Lung (tissue), 12 donors: ENCODE results near the gene C10orf95. TPM values are rescaled to one million over a fixed set of nuclear protein-coding genes. Genes with fewer than 3 reads are reported as not detected.

Experiments used
- ATAC-seq: fragments of 200-7000 bp; cut with Tn5 transposase; one replicate; pipeline ENCODE4 v1.9.1; 2020; ENCODE audit warnings: moderate number of reproducible peaks; ENCODE audit not compliant: insufficient read depth, low FRiP score
- DNase-seq, 3 donors: peaks; one replicate each; pipeline ENCODE4 v3.0.0-alpha.2; 2013 to 2017
- H3K27ac ChIP-seq, 2 donors: one replicate each; pipeline ENCODE4 v1.5.1; 2013; ENCODE audit warnings: mild to moderate bottlenecking in 2 of 2, moderate library complexity in 2 of 2, control low read depth in 1 of 2, inconsistent platforms in 1 of 2, low read depth in 1 of 2, low read length in 1 of 2
- H3K27me3 ChIP-seq, 3 donors: one replicate each; pipeline ENCODE4 v1.5.1; 2013; ENCODE audit warnings: low read length in 2 of 3; ENCODE audit not compliant: control insufficient read depth in 3 of 3, insufficient read depth in 3 of 3
- H3K36me3 ChIP-seq, 4 donors: one replicate each; pipeline ENCODE4 v1.5.1; 2013; ENCODE audit warnings: low read length in 4 of 4, mild to moderate bottlenecking in 1 of 4, moderate library complexity in 1 of 4; ENCODE audit not compliant: control insufficient read depth in 4 of 4, insufficient read depth in 4 of 4
- H3K4me1 ChIP-seq, 5 donors: one replicate each; pipeline ENCODE4 v1.5.1; 2013; ENCODE audit warnings: low read length in 5 of 5, mild to moderate bottlenecking in 2 of 5, moderate library complexity in 1 of 5; ENCODE audit not compliant: control insufficient read depth in 5 of 5, insufficient read depth in 5 of 5
- H3K4me3 ChIP-seq: one replicate; pipeline ENCODE4 v1.5.1; 2013; ENCODE audit warnings: mild to moderate bottlenecking, control low read depth, moderate library complexity
- H3K9ac ChIP-seq, 2 donors: one replicate each; pipeline ENCODE4 v1.5.1; 2013; ENCODE audit warnings: low read length in 2 of 2, control low read depth in 1 of 2; ENCODE audit not compliant: insufficient read depth in 1 of 2
- H3K9me3 ChIP-seq, 4 donors: one replicate each; pipeline ENCODE4 v1.5.1; 2013; ENCODE audit warnings: low read length in 3 of 4, mild to moderate bottlenecking in 1 of 4, moderate library complexity in 1 of 4; ENCODE audit not compliant: control insufficient read depth in 4 of 4, insufficient read depth in 3 of 4
- CTCF ChIP-seq: IDR thresholded peaks from 2 replicates; pipeline ENCODE4 v1.5.1; 2012; ENCODE audit warnings: mild to moderate bottlenecking; ENCODE audit errors: control extremely low read depth, extremely low read depth
- WGBS, 2 donors: extraction: QIAGEN DNeasy Blood & Tissue Kit; methylation state at CpG; one replicate each; pipeline ENCODE4 v1.1.7; 2013; 5-methylcytosine and 5-hydroxymethylcytosine counted together
- polyA plus RNA-seq, 2 donors: library from polyadenylated mRNA; stranded (reverse); fragments of 200-250 nt; gene quantifications; one replicate each; pipeline ENCODE4 v1.2.1, GENCODE V29; 2013
- total RNA-seq, 2 donors: library from RNA; depleted of rRNA in 1 of 2; stranded (reverse); fragments of >200 nt in 1 of 2; gene quantifications; one replicate each; pipeline ENCODE4 v1.2.1, GENCODE V29; 2014 to 2021
- donor health status: control.
- donor health status: control.
- donor health status: Bipolar disorder and iron deficiency.
- donor health status: healthy.
- donor health status: DM: yes; HTN: yes; CAD: no.

C10orf95 gene
- total and polyA plus RNA-seq, 4 donors: 3.9 to 20.4 (median 6.2) TPM

DNA sequence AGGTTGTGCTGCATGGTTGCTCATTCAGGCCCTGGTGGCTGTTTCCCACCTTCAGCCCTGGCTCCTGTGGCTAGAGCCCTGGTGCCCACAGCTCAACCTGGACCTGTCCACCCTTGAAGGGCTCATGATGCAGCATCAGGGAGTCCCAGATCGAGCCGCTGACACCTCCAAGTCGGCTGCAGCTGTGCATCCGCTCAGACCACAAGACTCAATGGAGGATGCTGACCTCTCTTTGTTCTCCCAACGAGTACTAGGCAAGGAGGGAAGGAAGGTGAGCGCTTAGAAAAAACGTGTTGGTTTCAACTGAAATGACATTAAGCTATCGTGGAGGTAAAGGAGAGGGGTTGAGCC is 9.5 kb upstream of the C10orf95 start:
- ATAC-seq (no peak), DNase-seq (no peak)
- peak overlapping the region in 1 of 2 donors; percentile 75 for H3K9ac ChIP-seq
- H3K4me3 ChIP-seq: peak overlapping the region; percentile 59
- no peak for TF ChIP-seq CTCF
- H3K9me3 ChIP-seq: no peaks in the 10 kb centered on the region
- H3K36me3 ChIP-seq: peaks cover 0 to under 1% (median 0%) of the 10 kb centered on the region in 4 donors
- H3K27ac ChIP-seq: peak overlapping the region in 1 of 2 donors; percentile 1
- peaks cover 0 to 3% (median 0%) of the 10 kb centered on the region in 3 donors for H3K27me3 ChIP-seq
- peaks cover 0 to 16% (median 7%) of the 10 kb centered on the region in 5 donors for H3K4me1 ChIP-seq
- 24 to 29% methylated on average over 8 of the region's 8 CpGs for WGBS, 2 donors

GRCh38 chr10:102458656-102459055 is 7.3 kb upstream of the C10orf95 start:
- whole genome bisulfite sequencing, 2 donors: 79 to 87% methylated on average over 4 of the region's 4 CpGs
- Histone ChIP-seq H3K4me3 (no peak overlapping the region), H3K27me3 (peaks cover 0 to 3% (median 0%) of the 10 kb centered on the region in 3 donors), H3K36me3 (peaks cover 0 to 2% (median 0%) of the 10 kb centered on the region in 4 donors), H3K27ac (no peak overlapping the region), H3K9me3 (no peaks in the 10 kb centered on the region), H3K9ac (no peak overlapping the region), H3K4me1 (peaks cover 0 to 16% (median 7%) of the 10 kb centered on the region in 5 donors)
- TF ChIP-seq CTCF: no peak
- no peak for DNase-seq
- no peak for ATAC-seq

- H3K4me1 ChIP-seq: peaks cover 0 to 13% (median 7%) of the 10 kb centered on the region in 5 donors
Measured at GRCh38 chr10:102457591-102458150, 6.3 kb upstream of the C10orf95 start.

More at GRCh38 chr10:102457591-102458150, 6.3 kb upstream of the C10orf95 start:
- WGBS, 2 donors: 91 to 92% methylated on average over 9 of the region's 9 CpGs
- no peak overlapping the region for H3K4me3 ChIP-seq
- H3K27ac ChIP-seq: no peak overlapping the region
- H3K36me3 ChIP-seq: peaks cover 0 to 2% (median 0%) of the 10 kb centered on the region in 4 donors
- no peak for DNase-seq
- H3K9ac ChIP-seq: no peak overlapping the region
- H3K27me3 ChIP-seq: peaks cover 0 to 3% (median 0%) of the 10 kb centered on the region in 3 donors
- TF ChIP-seq CTCF: no peak
- no peak for ATAC-seq
- no peaks in the 10 kb centered on the region for H3K9me3 ChIP-seq
